Lower lobe of right lung (tissue), 2 donors: ENCODE data around the gene VPS54. TPM values are rescaled to one million over a fixed set of nuclear protein-coding genes. Genes with fewer than 3 reads are reported as not detected.
A peak's percentile ranks its signal among the peaks of the same experiment; 100 is the strongest.

Experiments
- ATAC-seq, 2 donors: fragments of 200-7000 bp; cut with Tn5 transposase; one replicate each; pipeline ENCODE4 v1.9.1; 2020 to 2022; ENCODE audit warnings: mild to moderate bottlenecking in 2 of 2, moderate library complexity in 2 of 2
- DNase-seq: peaks from one replicate; pipeline ENCODE4 v3.0.0-alpha.2; 2020
- H3K27ac ChIP-seq: fragments of 200-600 bp; one replicate; pipeline ENCODE4 v1.8.0; 2022
- H3K27me3 ChIP-seq: fragments of 200-600 bp; one replicate; pipeline ENCODE4 v1.8.0; 2022; ENCODE audit warnings: low read depth
- H3K36me3 ChIP-seq: fragments of 200-600 bp; one replicate; pipeline ENCODE4 v1.8.0; 2022; ENCODE audit warnings: mild to moderate bottlenecking
- H3K4me1 ChIP-seq: fragments of 200-600 bp; one replicate; pipeline ENCODE4 v1.8.0; 2022
- H3K4me3 ChIP-seq: fragments of 200-600 bp; one replicate; pipeline ENCODE4 v1.8.0; 2022; ENCODE audit warnings: mild to moderate bottlenecking
- H3K9me3 ChIP-seq: fragments of 200-600 bp; one replicate; pipeline ENCODE4 v1.8.0; 2022
- intact Hi-C: fragments of 100-400 bp; cut with DNase I; formaldehyde crosslinking; loops from one replicate; pipeline ENCODE4 v1.11.0; 2022
- total RNA-seq: library from RNA; stranded (reverse); fragmentation: NEBNext Ultra II Directional; extraction: Animal tissue kit (Norgen Biotek cat#: 25700); gene quantifications from one replicate; pipeline ENCODE4 v1.2.1, GENCODE V29; 2021
- TF ChIP-seq, protein P1 (sequence below): fragments of 200-600 bp; IDR thresholded peaks from one replicate; pipeline ENCODE4 v1.8.0; 2022; ENCODE audit warnings: antibody characterized with exemption, mild to moderate bottlenecking
- donor health status: DM: no; HTN: yes; CAD: no; lungs with severe emphysema.

The VPS54 gene
- total RNA-seq, 1 donor from 2014 or later = 26.7 TPM

DNA sequence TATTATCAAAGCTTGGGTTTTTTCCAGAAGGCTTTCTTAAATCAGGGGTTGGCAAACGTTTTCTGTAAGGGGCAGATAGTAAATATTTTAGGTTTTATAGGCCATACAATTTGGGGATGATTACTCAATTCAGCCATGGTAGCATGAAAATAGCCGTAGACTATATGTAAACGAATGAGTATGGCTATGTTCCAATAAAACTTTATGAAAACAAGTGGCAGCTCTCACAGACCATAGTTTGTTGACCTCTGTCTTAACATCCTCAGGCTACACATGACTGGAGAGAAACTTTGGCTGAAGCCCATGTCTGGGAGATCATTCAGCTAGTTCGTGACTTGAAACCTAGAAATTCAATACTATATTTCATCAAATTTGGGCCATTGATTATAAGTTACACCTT lies 147.4 kb downstream of the VPS54 start:
- Histone ChIP-seq H3K27me3 (no peaks in the 10 kb centered on the region), H3K4me1 (peaks cover 41% of the 10 kb centered on the region), H3K4me3 (no peak overlapping the region), H3K27ac (no peak overlapping the region), H3K36me3 (peaks cover 11% of the 10 kb centered on the region), H3K9me3 (no peaks in the 10 kb centered on the region)
- ATAC-seq (no peak), DNase-seq (no peak)
- intact Hi-C loops = no loop called here
- TF ChIP-seq, protein P1, sequence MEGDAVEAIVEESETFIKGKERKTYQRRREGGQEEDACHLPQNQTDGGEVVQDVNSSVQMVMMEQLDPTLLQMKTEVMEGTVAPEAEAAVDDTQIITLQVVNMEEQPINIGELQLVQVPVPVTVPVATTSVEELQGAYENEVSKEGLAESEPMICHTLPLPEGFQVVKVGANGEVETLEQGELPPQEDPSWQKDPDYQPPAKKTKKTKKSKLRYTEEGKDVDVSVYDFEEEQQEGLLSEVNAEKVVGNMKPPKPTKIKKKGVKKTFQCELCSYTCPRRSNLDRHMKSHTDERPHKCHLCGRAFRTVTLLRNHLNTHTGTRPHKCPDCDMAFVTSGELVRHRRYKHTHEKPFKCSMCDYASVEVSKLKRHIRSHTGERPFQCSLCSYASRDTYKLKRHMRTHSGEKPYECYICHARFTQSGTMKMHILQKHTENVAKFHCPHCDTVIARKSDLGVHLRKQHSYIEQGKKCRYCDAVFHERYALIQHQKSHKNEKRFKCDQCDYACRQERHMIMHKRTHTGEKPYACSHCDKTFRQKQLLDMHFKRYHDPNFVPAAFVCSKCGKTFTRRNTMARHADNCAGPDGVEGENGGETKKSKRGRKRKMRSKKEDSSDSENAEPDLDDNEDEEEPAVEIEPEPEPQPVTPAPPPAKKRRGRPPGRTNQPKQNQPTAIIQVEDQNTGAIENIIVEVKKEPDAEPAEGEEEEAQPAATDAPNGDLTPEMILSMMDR = no peak

DNA sequence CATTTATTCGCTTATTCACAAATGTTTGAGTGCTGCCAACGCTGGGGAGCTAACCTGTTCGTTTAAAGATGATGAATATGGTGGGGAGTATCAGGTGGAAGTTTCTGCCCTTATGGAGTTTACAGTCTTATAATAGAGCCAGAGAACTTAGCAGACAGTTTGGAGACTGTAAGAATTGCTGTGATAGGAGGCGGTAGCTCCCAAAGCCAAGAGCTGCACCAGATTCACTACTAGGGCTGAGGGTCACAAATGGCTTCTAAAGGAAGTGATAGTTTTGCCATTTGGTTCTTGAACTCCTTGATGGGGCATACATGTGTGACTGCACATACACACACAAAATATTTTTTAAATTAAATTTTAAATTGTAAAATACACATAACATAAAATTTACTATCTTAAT lies 148.5 kb downstream of the VPS54 start:
- ATAC-seq = no peak
- Histone ChIP-seq H3K27ac (no peak overlapping the region), H3K4me1 (peaks cover 44% of the 10 kb centered on the region), H3K27me3 (no peaks in the 10 kb centered on the region), H3K36me3 (peaks cover 11% of the 10 kb centered on the region), H3K9me3 (no peaks in the 10 kb centered on the region), H3K4me3 (no peak overlapping the region)
- DNase-seq = no peak
- intact Hi-C loops = no loop called here
- TF ChIP-seq, protein P1 = no peak

DNA sequence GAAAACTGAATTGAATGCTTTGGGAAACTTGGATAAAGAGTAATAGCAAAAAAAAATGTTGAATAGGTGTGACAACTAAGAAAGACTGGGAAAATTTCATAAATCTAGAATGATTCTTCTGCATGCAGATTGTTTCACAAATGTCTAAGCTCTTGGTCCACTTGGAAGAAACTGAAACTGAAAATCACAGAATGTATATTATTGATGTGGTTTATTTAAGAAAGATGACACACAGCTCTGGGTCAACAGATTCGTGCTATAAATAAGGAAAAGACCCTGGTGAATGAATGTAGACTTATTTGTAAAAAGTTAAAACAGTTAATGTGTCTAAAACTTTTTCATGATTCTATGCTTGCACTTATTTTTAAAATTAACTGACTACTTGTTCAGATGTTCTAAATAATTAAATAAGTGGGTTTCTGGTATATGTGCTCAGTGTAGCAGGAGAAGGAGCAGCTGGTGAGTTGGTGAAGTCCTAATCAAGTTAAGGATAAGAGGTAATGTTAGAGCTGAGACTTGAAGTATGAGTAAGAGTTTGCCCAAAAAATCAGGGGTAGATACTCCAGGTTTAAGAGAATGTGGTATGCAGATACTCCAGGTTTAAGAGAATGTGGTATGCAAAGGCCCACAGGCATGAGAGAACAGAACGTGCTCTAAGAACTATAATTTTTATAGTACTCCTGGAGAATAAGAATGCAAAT lies 153.1 kb downstream of the VPS54 start:
- Histone ChIP-seq H3K9me3 (no peaks in the 10 kb centered on the region), H3K27ac (no peak overlapping the region), H3K4me1 (peaks cover 37% of the 10 kb centered on the region), H3K4me3 (no peak overlapping the region), H3K36me3 (peaks cover 42% of the 10 kb centered on the region), H3K27me3 (no peaks in the 10 kb centered on the region)
- TF ChIP-seq, protein P1 = no peak
- DNase-seq (no peak), ATAC-seq (peak in 1 of 2 donors; percentile 10)
- intact Hi-C loops = no loop called here

DNA sequence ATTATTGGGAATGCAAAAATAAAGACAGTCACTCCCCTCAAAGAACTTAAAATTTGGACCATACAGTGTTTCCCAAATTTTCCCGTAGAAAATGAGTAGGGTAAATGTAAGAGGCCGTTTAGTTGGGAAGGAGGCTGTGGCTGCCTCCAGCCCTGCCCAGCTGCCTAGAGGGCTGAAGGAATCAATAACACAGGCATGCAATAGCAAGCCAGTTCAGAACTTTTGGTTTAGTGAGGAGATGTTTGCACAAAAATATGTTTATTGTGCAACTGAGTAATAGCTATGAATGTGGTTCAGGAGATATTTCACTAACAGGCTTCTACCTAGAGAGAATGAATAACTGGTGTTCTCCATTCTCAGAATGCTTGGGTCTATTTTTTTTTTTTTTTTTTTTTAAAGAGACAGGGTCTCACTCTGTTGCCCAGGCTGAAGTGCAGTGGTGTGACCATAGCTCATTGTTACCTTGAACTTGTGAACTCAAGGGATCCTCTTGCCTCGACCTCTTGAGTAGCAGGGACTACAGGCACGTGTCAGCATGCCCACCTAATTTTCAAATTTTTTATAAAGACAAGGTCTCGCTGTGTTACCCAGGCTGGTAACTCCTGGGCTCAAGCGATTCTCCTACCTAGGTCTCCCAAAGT lies 153.9 kb downstream of the VPS54 start:
- TF ChIP-seq, protein P1 = no peak
- Histone ChIP-seq H3K4me1 (peaks cover 35% of the 10 kb centered on the region), H3K9me3 (no peaks in the 10 kb centered on the region), H3K27ac (no peak overlapping the region), H3K4me3 (no peak overlapping the region), H3K27me3 (no peaks in the 10 kb centered on the region), H3K36me3 (peaks cover 48% of the 10 kb centered on the region)
- ATAC-seq (no peak), DNase-seq (no peak)
- intact Hi-C loops = no loop called here

DNA sequence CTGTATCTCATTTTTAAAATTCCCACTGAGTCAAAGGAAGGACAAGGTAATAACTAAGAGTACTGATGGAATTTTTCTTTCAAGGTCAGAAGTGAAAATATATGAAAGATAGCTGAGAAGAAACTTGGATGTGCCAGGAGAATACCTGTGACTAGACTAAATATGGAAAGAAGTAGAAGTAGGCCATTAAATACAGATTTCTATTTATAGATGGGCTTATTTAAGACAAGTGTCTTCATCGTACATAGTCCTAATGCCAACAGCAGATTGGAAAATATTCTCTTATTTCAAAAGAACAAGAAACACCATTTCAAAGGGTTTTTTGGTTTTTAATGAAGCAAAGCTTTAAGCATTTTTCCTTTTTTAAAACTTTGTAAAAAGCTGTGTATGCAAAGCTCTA lies 155.5 kb downstream of the VPS54 start:
- H3K27ac ChIP-seq = no peak overlapping the region
- H3K36me3 ChIP-seq = peaks cover 63% of the 10 kb centered on the region
- H3K4me3 ChIP-seq = no peak overlapping the region
- ATAC-seq (no peak), DNase-seq (no peak)
- H3K4me1 ChIP-seq = peaks cover 35% of the 10 kb centered on the region
- intact Hi-C loops = no loop called here
- no peaks in the 10 kb centered on the region for H3K27me3 ChIP-seq
- TF ChIP-seq, protein P1 = no peak
- no peaks in the 10 kb centered on the region for H3K9me3 ChIP-seq
